ENCODE data around the gene SUMO3.

Gene SUMO3

GRCh38 chr21:44762221-44763049 lies 55.4 kb downstream of the SUMO3 start:
- no peak overlapping the region for H3K4me3 ChIP-seq (ENCODE audit: low read depth, low read length)
- no peak for DNase-seq (ENCODE audit: low read depth)
- TF ChIP-seq CTCF (IDR thresholded peaks at IDR 0.05; ENCODE audit: low read depth, low read length, missing control alignments): no peak
- in situ Hi-C loops (cut with HindIII; ENCODE audit: low sequenced_read_pairs): no loop called here

GRCh38 chr21:44761747-44762208 lies 56.1 kb downstream of the SUMO3 start:
- no peak for TF ChIP-seq CTCF (IDR thresholded peaks at IDR 0.05; ENCODE audit: low read depth, low read length, missing control alignments)
- in situ Hi-C loops (cut with HindIII; ENCODE audit: low sequenced_read_pairs): no loop called here
- H3K4me3 ChIP-seq (ENCODE audit: low read depth, low read length): no peak overlapping the region
- no peak for DNase-seq (ENCODE audit: low read depth)

DNA sequence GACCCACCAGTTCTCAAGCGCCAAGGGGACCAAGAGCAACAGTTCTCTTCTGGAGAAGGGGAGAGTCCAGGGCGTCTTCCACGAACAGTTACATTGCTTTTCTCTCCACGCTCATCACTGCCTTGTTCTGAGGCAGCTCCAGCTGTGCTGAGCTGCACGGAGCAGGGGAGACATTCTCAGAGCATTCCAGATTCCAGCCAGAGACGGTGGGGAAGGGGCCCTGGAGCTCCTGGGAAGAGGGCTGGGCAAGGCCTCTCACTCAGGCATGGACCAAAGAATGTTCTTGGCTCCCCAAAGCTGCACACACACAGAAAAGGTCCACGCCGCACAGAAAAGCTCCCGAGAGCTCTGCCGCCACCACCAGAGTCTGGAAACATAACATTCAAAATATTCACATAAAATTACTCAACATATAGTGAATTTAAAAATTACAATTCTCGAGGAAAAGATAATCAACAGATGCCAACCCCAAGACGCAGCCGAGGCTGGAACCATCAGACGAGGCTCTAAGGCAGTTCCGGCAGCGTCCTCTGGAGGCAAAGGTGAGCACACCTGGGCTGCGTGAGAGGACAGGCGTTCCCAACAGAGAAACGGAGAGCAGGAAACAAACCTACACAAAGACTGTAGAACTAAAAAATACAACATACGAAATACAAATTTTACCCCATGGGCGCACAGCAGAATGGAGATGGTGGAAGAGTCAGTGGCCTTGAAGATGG lies 56.7 kb downstream of the SUMO3 start:
- H3K4me3 ChIP-seq (ENCODE audit: low read depth, low read length): no peak overlapping the region
- in situ Hi-C loops (cut with HindIII; ENCODE audit: low sequenced_read_pairs): no loop called here
- DNase-seq (ENCODE audit: low read depth): no peak
- peak; percentile 52 for TF ChIP-seq CTCF (IDR thresholded peaks at IDR 0.05; ENCODE audit: low read depth, low read length, missing control alignments)

GRCh38 chr21:44760376-44760775 lies 57.5 kb downstream of the SUMO3 start:
- H3K4me3 ChIP-seq (ENCODE audit: low read depth, low read length): no peak overlapping the region
- no peak for DNase-seq (ENCODE audit: low read depth)
- TF ChIP-seq CTCF (IDR thresholded peaks at IDR 0.05; ENCODE audit: low read depth, low read length, missing control alignments): no peak
- in situ Hi-C loops (cut with HindIII; ENCODE audit: low sequenced_read_pairs): no loop called here

GRCh38 chr21:44759628-44760285 lies 58.1 kb downstream of the SUMO3 start:
- no peak for DNase-seq (ENCODE audit: low read depth)
- no peak overlapping the region for H3K4me3 ChIP-seq (ENCODE audit: low read depth, low read length)
- in situ Hi-C loops (cut with HindIII; ENCODE audit: low sequenced_read_pairs): no loop called here
- TF ChIP-seq CTCF (IDR thresholded peaks at IDR 0.05; ENCODE audit: low read depth, low read length, missing control alignments): no peak

- in situ Hi-C loops (cut with HindIII; ENCODE audit: low sequenced_read_pairs): no loop called here
- no peak for DNase-seq (ENCODE audit: low read depth)
- H3K4me3 ChIP-seq (ENCODE audit: low read depth, low read length): no peak overlapping the region
- TF ChIP-seq CTCF (IDR thresholded peaks at IDR 0.05; ENCODE audit: low read depth, low read length, missing control alignments): no peak
These were observed 58.9 kb downstream of the SUMO3 start for GRCh38 chr21:44758781-44759627.
